HK-2 (cell line): ENCODE results near the gene ZDHHC14.

Source experiments
- DNase-seq: peaks from one replicate; pipeline ENCODE4 v3.0.0-alpha.2; 2018; ENCODE audit not compliant: unreplicated experiment

Gene ZDHHC14

DNA sequence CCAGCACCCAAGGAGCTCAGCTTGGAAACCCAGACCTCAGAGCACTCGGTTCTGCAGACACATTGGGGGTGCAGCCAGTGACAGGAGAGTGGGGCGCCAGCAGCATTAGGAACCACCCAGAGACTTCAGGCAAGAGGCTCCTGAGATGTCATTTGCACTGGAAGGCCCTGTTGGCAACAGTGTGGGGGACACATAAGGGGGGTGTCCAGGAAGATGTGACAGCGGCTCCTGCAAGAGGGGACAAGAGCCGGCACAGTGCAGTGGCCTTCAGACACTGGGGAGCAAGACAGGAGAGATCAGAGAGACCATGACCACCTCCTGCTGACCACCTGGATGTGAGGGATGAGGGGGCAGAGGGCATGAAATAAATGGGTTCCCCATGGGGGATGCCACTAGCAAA, 235.0 kb downstream of the ZDHHC14 start:
- no peak for DNase-seq

DNA sequence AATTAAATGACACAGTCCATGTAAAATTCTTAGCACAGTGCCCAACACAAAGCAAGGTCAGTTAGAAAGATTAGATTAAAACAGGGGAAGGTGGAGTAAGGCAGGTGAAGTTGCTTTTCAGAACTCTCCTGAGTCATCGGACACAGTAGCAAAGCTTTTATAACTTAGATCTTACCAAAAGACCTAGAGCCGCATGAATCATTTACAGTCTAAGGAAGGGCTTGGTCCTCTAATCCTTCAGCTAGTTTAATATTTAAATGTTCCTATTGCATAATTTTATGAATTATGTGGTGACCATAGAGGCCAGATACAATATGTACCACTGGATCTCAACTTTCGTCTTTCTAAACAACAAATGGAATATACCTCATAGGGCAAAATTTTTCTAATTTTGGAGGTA, 240.0 kb downstream of the ZDHHC14 start:
- DNase-seq, result no peak

DNA sequence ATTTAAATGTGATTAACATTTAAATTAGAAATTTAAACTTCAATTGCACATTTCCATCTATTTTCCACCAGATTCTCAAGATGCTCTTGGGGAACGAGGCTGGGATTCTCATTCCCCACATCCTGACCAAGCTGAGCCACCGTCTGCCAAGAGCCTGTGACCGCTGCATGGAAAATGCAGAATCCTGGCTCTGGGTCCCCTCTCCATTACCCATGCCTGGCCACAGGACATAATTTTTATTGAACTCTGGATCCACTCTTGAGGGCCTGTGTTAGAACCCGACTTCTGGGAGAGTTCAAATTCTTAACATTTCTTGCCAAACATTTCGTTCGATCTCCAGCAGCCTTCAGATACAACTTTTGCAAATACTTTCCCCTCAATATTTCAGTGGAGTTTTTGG, 240.4 kb downstream of the ZDHHC14 start:
- DNase-seq, result no peak

DNA sequence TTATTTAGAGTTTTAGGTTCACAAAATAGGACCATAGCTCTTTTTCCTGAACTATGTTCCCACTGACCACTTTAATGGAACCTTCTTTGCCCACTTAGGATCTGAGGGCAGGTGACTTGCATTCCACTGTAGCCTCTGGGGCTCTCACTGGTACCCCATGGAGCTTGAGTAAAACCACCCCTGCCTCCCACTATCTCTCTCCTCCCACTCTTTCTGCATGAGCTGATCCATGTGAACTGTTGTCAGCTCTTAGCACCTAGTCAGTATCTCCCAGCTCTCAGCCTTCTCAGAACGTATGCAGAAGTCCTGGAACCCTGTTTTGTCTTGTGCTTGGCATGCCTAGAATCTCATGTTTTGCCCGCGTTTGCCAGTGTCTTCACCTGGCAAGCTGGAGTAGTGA, 241.4 kb downstream of the ZDHHC14 start:
- DNase-seq, result no peak

DNA sequence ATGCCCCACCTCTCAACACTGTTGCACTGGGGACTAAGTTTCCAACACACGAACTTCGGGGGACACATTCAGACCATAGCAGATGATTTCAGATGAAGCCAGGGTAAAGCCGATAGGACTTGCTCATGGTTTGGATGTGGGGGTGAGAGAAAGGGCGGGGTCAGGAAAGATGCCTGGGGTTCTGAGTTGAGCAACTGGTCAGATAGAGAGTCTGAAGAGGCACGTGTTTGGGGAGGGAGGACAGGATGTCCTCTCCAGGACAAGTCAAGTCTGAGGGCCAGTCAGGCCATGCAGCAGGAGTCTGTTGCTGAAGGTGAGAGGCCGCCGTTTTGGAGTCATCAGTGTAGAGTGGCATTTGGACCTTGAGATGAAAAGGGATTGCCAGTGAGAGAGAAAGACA, 244.1 kb downstream of the ZDHHC14 start:
- no peak for DNase-seq

- no peak for DNase-seq
Measured at GRCh38 chr6:157625764-157626163, 244.8 kb downstream of the ZDHHC14 start.

DNA sequence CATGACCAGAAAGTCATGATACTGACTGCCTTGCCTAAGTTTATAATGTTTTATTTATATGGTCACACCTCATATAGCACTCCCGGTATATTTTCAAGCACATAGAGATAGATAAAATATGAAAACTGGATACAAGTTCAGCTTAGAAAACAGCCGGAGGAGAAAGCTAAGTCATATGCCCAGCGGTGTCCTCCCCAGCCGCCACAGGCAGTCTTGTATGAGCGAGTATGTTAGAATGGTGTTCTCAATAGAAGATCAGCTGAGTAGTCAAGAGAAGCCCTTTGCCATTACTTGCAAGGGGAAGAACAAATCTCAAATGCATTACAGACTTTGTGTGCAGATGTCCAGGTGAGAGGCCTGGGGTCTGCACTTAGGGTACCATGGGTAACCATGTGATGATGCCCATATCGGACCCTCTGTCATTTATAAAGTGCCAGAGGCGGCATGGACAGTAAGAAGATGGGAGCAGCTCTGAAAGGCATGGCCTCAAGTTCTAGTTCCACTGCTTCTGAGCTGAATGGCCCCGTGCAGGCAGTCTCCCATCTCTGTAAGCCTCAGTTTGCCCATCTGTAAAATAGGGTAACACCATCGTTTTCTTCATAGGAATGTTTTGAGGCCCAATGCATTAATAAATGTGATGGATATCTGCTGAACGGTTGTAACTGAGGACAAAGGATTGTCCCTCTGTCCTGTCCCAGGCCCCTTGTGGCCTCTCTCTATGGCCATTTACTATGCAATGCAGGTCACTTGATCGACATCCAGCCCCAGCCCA, 246.4 kb downstream of the ZDHHC14 start:
- no peak for DNase-seq

- DNase-seq, result no peak
Measured at GRCh38 chr6:157628463-157628862, 247.5 kb downstream of the ZDHHC14 start.

GRCh38 chr6:157629220-157629619, 248.2 kb downstream of the ZDHHC14 start:
- no peak for DNase-seq

DNA sequence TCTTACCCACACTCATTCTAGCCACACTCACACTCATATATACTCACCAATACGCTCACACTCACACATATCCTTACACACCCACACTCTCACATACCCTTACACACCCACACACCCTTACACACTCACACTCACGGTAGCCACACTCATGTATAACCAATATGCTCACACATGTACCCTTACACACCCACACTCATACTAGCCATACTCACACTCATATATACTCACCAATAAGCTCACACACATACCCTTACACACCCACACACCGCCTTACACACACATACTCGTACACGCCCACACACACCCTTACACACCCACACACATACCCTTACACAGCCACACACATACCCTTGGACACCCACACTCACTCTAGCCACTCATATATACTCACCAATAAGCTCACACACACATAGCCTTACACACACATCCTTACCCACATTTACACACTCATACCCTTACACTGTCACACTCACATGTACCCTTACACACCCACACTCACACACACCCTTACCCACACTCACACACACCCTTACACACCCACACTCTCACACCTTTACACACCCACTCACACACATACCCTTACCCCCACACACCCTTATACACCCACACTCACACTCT, 249.6 kb downstream of the ZDHHC14 start:
- DNase-seq, result no peak

- no peak for DNase-seq
Measured at GRCh38 chr6:157631412-157631811, 250.4 kb downstream of the ZDHHC14 start.

DNA sequence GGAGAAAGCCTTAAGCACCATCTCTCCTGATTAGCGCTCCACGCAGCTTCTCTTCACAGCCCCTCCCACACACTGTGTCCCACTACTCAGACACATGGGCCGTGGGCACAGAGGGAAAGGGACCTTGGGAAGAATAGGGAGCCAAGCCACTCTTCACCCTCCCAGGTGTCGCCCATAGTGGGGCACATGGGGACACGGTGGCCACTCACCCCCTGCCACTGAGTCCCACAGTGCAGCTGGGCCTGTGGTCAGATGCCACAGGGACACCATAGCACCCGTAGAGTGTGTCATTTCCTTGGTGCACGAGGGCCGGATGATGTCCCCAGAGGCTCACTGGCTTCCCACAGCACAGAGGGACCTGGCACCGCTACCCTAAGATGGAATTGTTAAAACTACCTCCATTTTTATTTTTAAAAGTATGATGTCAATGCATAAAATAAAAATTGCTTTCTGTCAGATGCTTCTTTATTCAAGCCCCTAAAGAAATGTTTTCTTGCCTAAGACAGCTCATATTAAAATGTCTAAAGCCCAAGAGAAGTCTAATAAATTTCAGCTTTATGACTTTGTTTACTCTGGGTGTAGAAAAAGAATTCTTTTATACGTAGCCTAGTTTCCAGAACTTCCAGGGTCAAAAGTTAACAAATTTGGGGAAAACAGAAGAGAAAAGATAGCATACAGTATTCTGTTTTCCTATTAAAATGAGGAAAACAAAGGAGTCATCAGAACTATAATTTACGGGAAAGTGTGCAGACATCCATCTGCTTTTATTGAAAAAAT, 251.0 kb downstream of the ZDHHC14 start:
- DNase-seq, result no peak

DNA sequence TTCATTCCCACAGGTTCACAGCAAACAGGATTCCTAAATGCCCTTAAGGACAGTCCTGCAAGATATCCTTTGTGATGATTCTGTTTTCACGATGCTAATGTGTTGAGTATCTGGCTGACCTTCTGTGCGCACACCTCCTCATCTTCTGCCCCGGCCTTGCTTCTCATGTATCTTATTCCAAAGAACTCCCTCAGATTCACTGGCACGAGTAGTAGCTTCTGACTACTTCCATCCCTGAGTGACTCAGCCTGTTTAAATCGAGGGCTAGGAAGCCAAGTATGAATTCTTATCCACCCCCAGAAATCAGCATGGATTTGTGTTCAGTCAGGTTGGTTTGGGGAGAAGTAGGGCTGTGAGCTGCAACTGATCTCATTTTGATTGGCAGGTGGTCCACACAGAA, 251.8 kb downstream of the ZDHHC14 start:
- no peak for DNase-seq

DNA sequence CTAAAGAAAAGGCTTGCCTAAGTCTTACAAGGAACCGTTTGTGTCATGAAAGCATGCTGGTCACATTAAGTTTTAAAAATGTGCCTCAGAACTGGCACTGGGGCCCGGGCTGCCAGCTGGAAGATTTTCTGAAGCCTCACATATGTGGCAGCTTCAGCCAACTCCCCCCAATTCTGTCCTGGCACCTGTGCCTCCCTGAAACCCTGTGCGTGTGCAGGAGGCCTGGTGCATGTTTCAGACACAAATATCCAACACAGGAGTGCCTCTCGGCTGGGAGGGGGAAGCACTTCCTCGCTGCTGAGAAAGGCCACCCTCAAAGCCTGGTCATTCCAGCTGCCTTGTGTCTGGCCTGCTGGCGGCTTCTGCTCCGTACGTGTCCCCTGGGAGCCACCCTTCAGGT, 253.6 kb downstream of the ZDHHC14 start:
- no peak for DNase-seq

DNA sequence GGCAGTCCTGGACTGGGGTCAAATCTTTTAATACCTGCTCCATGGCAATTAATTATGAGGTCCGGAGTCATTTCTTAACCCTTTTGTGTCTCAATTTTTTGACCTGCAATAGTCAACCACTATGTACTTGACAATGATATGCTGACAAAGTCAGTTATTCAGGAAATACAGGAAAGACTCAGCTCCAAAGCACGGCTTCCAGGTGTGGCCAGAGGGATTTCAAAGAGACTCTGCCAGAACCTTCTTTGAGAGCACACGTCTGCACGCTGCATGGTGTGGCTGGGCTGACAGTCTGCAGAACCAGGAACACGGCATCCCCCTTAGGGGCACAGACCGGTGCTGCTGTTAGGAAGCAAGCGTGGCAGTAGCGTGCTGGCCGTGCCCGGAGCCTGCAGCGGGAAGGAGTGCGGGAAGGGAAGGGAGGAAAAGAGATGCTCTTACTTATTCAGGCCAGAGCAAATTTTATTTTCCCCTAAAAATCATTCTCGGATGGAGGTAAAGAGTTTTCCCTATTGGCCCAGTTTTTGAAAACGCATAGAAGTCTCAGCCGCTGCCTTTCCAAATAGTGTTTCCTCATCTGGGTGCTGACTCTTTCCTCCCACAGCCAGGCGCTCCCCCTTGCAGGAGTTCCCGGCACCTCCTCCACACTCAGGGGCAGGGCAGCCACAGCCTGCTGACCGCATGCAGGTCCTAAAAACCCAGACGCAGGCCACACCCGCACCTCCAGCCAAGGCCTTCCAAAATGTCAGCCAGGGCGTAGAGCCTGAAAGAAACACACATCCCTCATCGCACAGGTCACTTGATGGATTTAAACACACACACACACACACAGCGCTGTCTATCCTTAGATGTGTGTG, 254.6 kb downstream of the ZDHHC14 start:
- no peak for DNase-seq

DNA sequence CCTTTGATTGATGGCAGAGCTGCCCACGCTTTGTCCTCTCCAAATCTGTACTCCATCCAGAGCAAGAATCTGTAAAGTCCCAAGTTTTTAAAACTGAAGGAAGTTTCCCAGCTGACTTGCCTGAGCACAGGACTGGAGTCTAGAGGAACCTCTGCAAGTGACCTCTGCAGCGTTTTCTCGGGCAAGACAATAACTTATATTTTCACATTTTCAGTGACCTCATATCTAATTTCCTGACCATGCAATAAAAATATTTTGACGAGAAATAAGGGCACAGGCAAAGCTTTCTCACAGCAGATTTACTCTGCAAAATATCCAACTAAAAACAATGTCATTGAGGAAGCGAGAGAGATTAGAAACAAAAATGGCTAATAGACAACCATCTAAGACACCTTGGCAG, 256.5 kb downstream of the ZDHHC14 start:
- no peak for DNase-seq

GRCh38 chr6:157637941-157638662, 257.1 kb downstream of the ZDHHC14 start:
- no peak for DNase-seq

DNA sequence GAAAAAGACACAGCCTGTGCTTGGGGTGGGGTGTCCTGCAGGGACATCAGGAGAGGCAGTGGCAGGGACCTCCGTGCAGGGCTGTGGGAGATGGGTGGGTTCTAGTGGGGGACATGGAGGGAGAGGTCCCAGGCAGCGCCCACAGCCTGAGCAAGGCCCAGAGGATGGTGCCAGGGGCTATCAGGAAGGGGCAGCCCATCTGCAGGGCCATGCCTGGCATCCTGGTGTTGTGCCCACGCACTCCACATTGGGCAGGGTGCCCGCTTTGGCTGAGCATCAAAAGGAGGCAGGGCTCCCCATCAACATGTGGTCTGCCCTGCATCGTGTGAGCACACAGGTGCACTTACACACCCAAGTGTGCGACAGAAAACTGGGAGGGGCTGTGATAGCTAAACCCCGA, 257.8 kb downstream of the ZDHHC14 start:
- no peak for DNase-seq

DNA sequence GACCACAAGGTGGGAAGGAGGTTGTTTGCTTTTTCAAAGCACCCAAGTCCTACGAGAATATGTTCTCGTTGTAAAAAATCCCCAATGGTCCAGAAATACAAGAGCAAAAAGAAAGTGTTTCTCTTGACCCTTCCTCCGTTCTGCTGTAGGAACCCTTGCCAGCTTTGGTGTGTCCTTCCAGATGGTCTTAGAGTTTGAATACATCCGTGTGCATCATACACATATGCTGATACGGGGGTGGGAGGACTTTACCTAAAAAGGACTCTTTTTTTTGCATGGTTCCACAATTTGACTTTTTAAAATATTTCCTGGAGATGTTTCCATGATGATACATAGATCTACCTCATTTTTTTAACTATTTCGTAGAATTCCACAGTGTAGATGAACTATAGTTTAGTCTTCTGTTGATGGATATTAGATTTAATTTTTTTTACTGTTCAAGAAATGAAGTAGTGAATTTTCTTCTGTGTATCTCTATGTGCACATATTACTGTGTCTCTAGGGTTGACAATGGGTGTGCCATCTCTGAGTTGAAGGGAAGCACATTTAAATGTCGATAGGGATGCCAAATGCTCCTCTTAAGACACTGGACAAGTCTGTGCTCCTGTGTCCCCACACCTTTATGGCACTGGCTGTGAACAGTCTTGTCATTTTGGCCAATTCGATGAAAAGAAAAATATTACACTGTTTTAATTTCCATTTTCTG, 259.9 kb downstream of the ZDHHC14 start:
- no peak for DNase-seq

GRCh38 chr6:157641837-157642236, 260.8 kb downstream of the ZDHHC14 start:
- no peak for DNase-seq

DNA sequence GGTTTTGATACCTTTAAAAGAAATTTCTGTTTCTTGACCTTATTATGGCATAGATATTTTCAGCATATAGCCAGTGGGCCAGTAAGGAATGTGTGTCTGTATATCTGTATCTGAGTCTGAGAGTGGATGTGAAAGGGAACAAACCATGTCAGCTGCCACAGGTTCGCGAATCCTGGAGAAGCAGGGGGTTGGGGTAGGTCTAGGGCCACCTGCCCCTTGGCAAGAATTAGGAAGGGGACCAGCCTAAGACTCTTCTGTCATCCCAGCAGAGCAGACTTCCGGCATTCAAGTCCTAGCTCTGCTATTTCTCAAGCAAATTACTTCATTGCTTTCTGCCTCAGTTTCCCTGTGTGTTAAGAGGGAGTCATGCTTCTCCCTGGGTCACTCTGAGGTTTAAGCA, 261.7 kb downstream of the ZDHHC14 start:
- no peak for DNase-seq
